Measurements from ENCODE around the gene EPS8.

Gene EPS8

GRCh38 chr12:15599266-15600037, 189.7 kb downstream of the EPS8 start:
- no peaks in the 10 kb centered on the region for H4K20me1 ChIP-seq
- peaks cover 0 to 47% (median 0%) of the 10 kb centered on the region in 10 experiments; a peak in 9 of 20 replicates for H3K4me1 ChIP-seq
- H3K4me2 ChIP-seq, result peak overlapping the region in 2 of 11 experiments; percentile 27 to 71; a peak in 2 of 22 replicates
- H3K27ac ChIP-seq, result no peak overlapping the region
- H3K9me3 ChIP-seq (replicated peaks in 1 of 11), result no peaks in the 10 kb centered on the region
- peaks cover 0 to 34% (median 0%) of the 10 kb centered on the region in 11 experiments; a peak in 8 of 22 replicates for H3K36me3 ChIP-seq
- H3K27me3 ChIP-seq, result no peaks in the 10 kb centered on the region
- H3K9ac ChIP-seq, result no peak overlapping the region
- TF ChIP-seq Cebpa-rat (IDR thresholded peaks at IDR 0.05), result no peak
- H3K4me3 ChIP-seq, result no peak overlapping the region

GRCh38 chr12:15597125-15597830, 191.9 kb downstream of the EPS8 start:
- Histone ChIP-seq H3K4me2 (peak overlapping the region in 1 of 11 experiments; percentile 16; a peak in 1 of 22 replicates), H4K20me1 (no peaks in the 10 kb centered on the region), H3K4me1 (peaks cover 0 to 43% (median 0%) of the 10 kb centered on the region in 10 experiments; a peak in 9 of 20 replicates), H3K9me3 (replicated peaks in 1 of 11) (no peaks in the 10 kb centered on the region), H3K36me3 (peaks cover 0 to 44% (median 0%) of the 10 kb centered on the region in 11 experiments; a peak in 8 of 22 replicates), H3K27ac (no peak overlapping the region), H3K4me3 (no peak overlapping the region), H3K27me3 (no peaks in the 10 kb centered on the region), H3K9ac (no peak overlapping the region)
- TF ChIP-seq Cebpa-rat (IDR thresholded peaks at IDR 0.05), result no peak

- Histone ChIP-seq H4K20me1 (no peaks in the 10 kb centered on the region), H3K27ac (no peak overlapping the region), H3K4me3 (no peak overlapping the region), H3K4me2 (no peak overlapping the region), H3K9me3 (replicated peaks in 1 of 11) (no peaks in the 10 kb centered on the region), H3K4me1 (peaks cover 0 to 32% (median 0%) of the 10 kb centered on the region in 10 experiments; a peak in 8 of 20 replicates), H3K27me3 (no peaks in the 10 kb centered on the region), H3K36me3 (peaks cover 0 to 55% (median 0%) of the 10 kb centered on the region in 11 experiments; a peak in 8 of 22 replicates), H3K9ac (no peak overlapping the region)
- no peak for TF ChIP-seq Cebpa-rat (IDR thresholded peaks at IDR 0.05)
These were observed 193.0 kb downstream of the EPS8 start for GRCh38 chr12:15596174-15596573.

GRCh38 chr12:15592934-15593333, 196.3 kb downstream of the EPS8 start:
- no peak for TF ChIP-seq Cebpa-rat (IDR thresholded peaks at IDR 0.05)
- H3K4me2 ChIP-seq, result no peak overlapping the region
- H3K4me3 ChIP-seq, result no peak overlapping the region
- H3K9ac ChIP-seq, result no peak overlapping the region
- no peak overlapping the region for H3K27ac ChIP-seq
- no peaks in the 10 kb centered on the region for H3K27me3 ChIP-seq
- H3K9me3 ChIP-seq (replicated peaks in 1 of 11), result no peaks in the 10 kb centered on the region
- H3K4me1 ChIP-seq, result peaks cover 0 to 6% (median 0%) of the 10 kb centered on the region in 10 experiments; a peak in 2 of 20 replicates
- peaks cover 0 to 85% (median 0%) of the 10 kb centered on the region in 11 experiments; a peak in 8 of 22 replicates for H3K36me3 ChIP-seq
- no peaks in the 10 kb centered on the region for H4K20me1 ChIP-seq

GRCh38 chr12:15591811-15592210, 197.4 kb downstream of the EPS8 start:
- no peak for TF ChIP-seq Cebpa-rat (IDR thresholded peaks at IDR 0.05)
- Histone ChIP-seq H3K27ac (no peak overlapping the region), H3K4me2 (no peak overlapping the region), H3K9me3 (replicated peaks in 1 of 11) (no peaks in the 10 kb centered on the region), H4K20me1 (no peaks in the 10 kb centered on the region), H3K36me3 (peaks cover 0 to 85% (median 0%) of the 10 kb centered on the region in 11 experiments; a peak in 8 of 22 replicates), H3K4me3 (no peak overlapping the region), H3K4me1 (no peaks in the 10 kb centered on the region; a peak in 1 of 20 replicates), H3K9ac (no peak overlapping the region), H3K27me3 (no peaks in the 10 kb centered on the region)

- peak overlapping the region in 2 of 11 experiments; percentile 24 to 32; a peak in 2 of 22 replicates for H3K27ac ChIP-seq
- no peak for TF ChIP-seq Cebpa-rat (IDR thresholded peaks at IDR 0.05)
These were observed 198.9 kb downstream of the EPS8 start for GRCh38 chr12:15590180-15590826.

GRCh38 chr12:15589328-15590032, 199.7 kb downstream of the EPS8 start:
- Histone ChIP-seq H3K4me2 (no peak overlapping the region), H3K4me1 (no peaks in the 10 kb centered on the region; a peak in 1 of 20 replicates), H4K20me1 (no peaks in the 10 kb centered on the region), H3K27ac (no peak overlapping the region), H3K4me3 (no peak overlapping the region), H3K36me3 (peaks cover 0 to 84% (median 0%) of the 10 kb centered on the region in 11 experiments; a peak in 6 of 22 replicates), H3K27me3 (no peaks in the 10 kb centered on the region), H3K9ac (no peak overlapping the region), H3K9me3 (replicated peaks in 1 of 11) (no peaks in the 10 kb centered on the region)
- no peak for TF ChIP-seq Cebpa-rat (IDR thresholded peaks at IDR 0.05)

More at GRCh38 chr12:15590180-15590826, 198.9 kb downstream of the EPS8 start:
- Histone ChIP-seq H3K9ac (no peak overlapping the region; a peak in 1 of 22 replicates), H3K4me2 (peak overlapping the region in 7 of 11 experiments; percentile 4 to 51 (median 34); a peak in 11 of 22 replicates), H3K27me3 (no peaks in the 10 kb centered on the region), H3K4me1 (no peaks in the 10 kb centered on the region; a peak in 1 of 20 replicates), H3K9me3 (replicated peaks in 1 of 11) (no peaks in the 10 kb centered on the region), H4K20me1 (no peaks in the 10 kb centered on the region), H3K4me3 (no peak overlapping the region), H3K36me3 (peaks cover 0 to 85% (median 0%) of the 10 kb centered on the region in 11 experiments; a peak in 8 of 22 replicates)

GRCh38 chr12:15584366-15585041, 204.7 kb downstream of the EPS8 start:
- Histone ChIP-seq H3K9ac (no peak overlapping the region), H3K27me3 (no peaks in the 10 kb centered on the region), H4K20me1 (no peaks in the 10 kb centered on the region; a peak in 1 of 22 replicates), H3K4me1 (no peaks in the 10 kb centered on the region), H3K27ac (no peak overlapping the region), H3K4me2 (no peak overlapping the region), H3K4me3 (no peak overlapping the region), H3K9me3 (replicated peaks in 1 of 11) (0 out of 22 replicates have a peak, but pooled peaks cover 0 to 9% (median 0%) of the 10 kb centered on the region in 11 experiments), H3K36me3 (peaks cover 0 to 98% (median 0%) of the 10 kb centered on the region in 11 experiments; a peak in 8 of 22 replicates)
- TF ChIP-seq Cebpa-rat (IDR thresholded peaks at IDR 0.05), result no peak

Data from BLaER1 treated with 17β-estradiol and CSF1 and Interleukin-3, amounts not matched to agents 10 nM and 100 nM (cell line).